Trophoblast cell (in vitro differentiated cells and primary cell): ENCODE data around the gene PRR16.

Experiments
- DNase-seq, 2 donors: peaks; one replicate each; pipeline ENCODE4 v3.0.0-alpha.2; 2016
- H2AFZ ChIP-seq: 2 replicates; pipeline ENCODE4 v1.6.1; 2013; ENCODE audit warnings: low read length, moderate library complexity, mild to moderate bottlenecking; ENCODE audit not compliant: insufficient read depth, poor library complexity
- H2AK5ac ChIP-seq: 2 replicates; pipeline ENCODE4 v1.6.1; 2013; ENCODE audit warnings: mild to moderate bottlenecking, low read length
- H2BK120ac ChIP-seq: 2 replicates; pipeline ENCODE4 v1.6.1; 2013; ENCODE audit warnings: low read length, mild to moderate bottlenecking, moderate library complexity; ENCODE audit not compliant: insufficient read depth, poor library complexity
- H2BK12ac ChIP-seq: 2 replicates; pipeline ENCODE4 v1.6.1; 2013; ENCODE audit warnings: mild to moderate bottlenecking, low read length, moderate library complexity
- H2BK5ac ChIP-seq: 2 replicates; pipeline ENCODE4 v1.6.1; 2013; ENCODE audit warnings: low read length, low read depth, moderate library complexity, mild to moderate bottlenecking; ENCODE audit not compliant: poor library complexity
- H3K14ac ChIP-seq: 2 replicates; pipeline ENCODE4 v1.6.1; 2013; ENCODE audit warnings: mild to moderate bottlenecking, low read length
- H3K18ac ChIP-seq: 2 replicates; pipeline ENCODE4 v1.6.1; 2013; ENCODE audit warnings: mild to moderate bottlenecking, low read length
- H3K23ac ChIP-seq: 2 replicates; pipeline ENCODE4 v1.6.1; 2013; ENCODE audit warnings: low read length
- H3K27ac ChIP-seq: 2 replicates; pipeline ENCODE4 v1.5.1; 2013; ENCODE audit warnings: low read depth, mild to moderate bottlenecking, inconsistent platforms, low read length, moderate library complexity
- H3K27me3 ChIP-seq: 2 replicates; pipeline ENCODE4 v1.6.1; 2013; ENCODE audit warnings: inconsistent platforms, mild to moderate bottlenecking, low read length, moderate library complexity; ENCODE audit not compliant: insufficient read depth
- H3K36me3 ChIP-seq, 2 experiments: 1 replicate in 1 of 2; 2 replicates in 1 of 2; pipeline ENCODE4 v1.6.1; 2013; ENCODE audit warnings: low read length in 2 of 2, mild to moderate bottlenecking in 2 of 2, moderate library complexity in 1 of 2; ENCODE audit not compliant: insufficient read depth in 2 of 2, control insufficient read depth in 1 of 2
- H3K4ac ChIP-seq: 2 replicates; pipeline ENCODE4 v1.6.1; 2013; ENCODE audit warnings: low read depth, mild to moderate bottlenecking, low read length, moderate library complexity
- H3K4me1 ChIP-seq, 2 experiments: 1 replicate in 1 of 2; 2 replicates in 1 of 2; pipeline ENCODE4 v1.6.1; 2013; ENCODE audit warnings: low read length in 2 of 2, mild to moderate bottlenecking in 2 of 2, moderate library complexity in 1 of 2; ENCODE audit not compliant: insufficient read depth in 2 of 2, control insufficient read depth in 1 of 2
- H3K4me2 ChIP-seq: 2 replicates; pipeline ENCODE4 v1.6.1; 2013; ENCODE audit warnings: inconsistent platforms, mild to moderate bottlenecking, low read length, moderate library complexity
- H3K4me3 ChIP-seq: 2 replicates; pipeline ENCODE4 v1.5.1; 2013; ENCODE audit warnings: mild to moderate bottlenecking, low read depth, low read length, inconsistent platforms
- H3K79me1 ChIP-seq: one replicate; pipeline ENCODE4 v1.6.1; 2013; ENCODE audit warnings: low read length
- H3K79me2 ChIP-seq: 2 replicates; pipeline ENCODE4 v1.6.1; 2013; ENCODE audit warnings: low read length, mild to moderate bottlenecking; ENCODE audit not compliant: control insufficient read depth, insufficient read depth, poor library complexity
- H3K9ac ChIP-seq: 2 replicates; pipeline ENCODE4 v1.6.1; 2013; ENCODE audit warnings: mild to moderate bottlenecking, low read length
- H3K9me3 ChIP-seq: 2 replicates; pipeline ENCODE4 v1.6.1; 2013; ENCODE audit warnings: low read depth, mild to moderate bottlenecking, control low read depth, inconsistent platforms, low read length; ENCODE audit not compliant: insufficient read depth
- H4K12ac ChIP-seq: 2 replicates; pipeline ENCODE4 v1.6.1; 2013; ENCODE audit warnings: low read depth, mild to moderate bottlenecking, low read length, moderate library complexity
- H4K8ac ChIP-seq: 2 replicates; pipeline ENCODE4 v1.6.1; 2013; ENCODE audit warnings: low read depth, mild to moderate bottlenecking, low read length, moderate library complexity
- H4K91ac ChIP-seq: one replicate; pipeline ENCODE4 v1.6.1; 2013; ENCODE audit warnings: low read depth, mild to moderate bottlenecking, low read length, moderate library complexity
- WGBS: extraction: QIAGEN DNeasy Blood & Tissue Kit; methylation state at CpG from one replicate; pipeline ENCODE4 v1.1.7; 2013; ENCODE audit warnings: missing lambda C conversion rate; ENCODE audit not compliant: insufficient read length, insufficient coverage; ENCODE audit errors: extremely low coverage; 5-methylcytosine and 5-hydroxymethylcytosine counted together

PRR16 gene

DNA sequence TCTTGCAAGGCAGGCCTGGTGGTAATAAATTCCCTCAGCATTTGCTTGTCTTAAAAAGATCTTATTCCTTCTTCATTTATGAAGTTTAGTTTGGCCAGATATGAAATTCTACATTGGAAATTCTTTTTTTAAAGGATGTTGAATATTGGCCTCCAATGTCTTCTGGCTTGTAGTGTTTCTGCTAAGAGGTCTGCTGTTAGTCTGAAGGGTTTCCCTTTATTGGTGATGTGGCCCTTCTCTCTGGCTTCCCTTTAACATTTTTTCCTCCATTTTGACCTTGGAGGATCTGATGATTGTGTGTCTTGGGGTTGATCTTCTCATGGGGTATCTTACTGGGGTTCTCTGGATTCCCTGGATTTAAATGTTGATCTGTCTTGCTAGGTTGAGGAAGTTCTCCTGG, 33.5 kb upstream of the PRR16 start:
- Histone ChIP-seq H3K18ac (no peak overlapping the region), H3K4ac (no peak overlapping the region), H3K27ac (no peak overlapping the region), H3K9me3 (peaks cover 3% of the 10 kb centered on the region), H3K27me3 (no peaks in the 10 kb centered on the region), H3K36me3 (no peaks in the 10 kb centered on the region), H2BK120ac (no peak overlapping the region), H3K4me1 (no peaks in the 10 kb centered on the region), H3K4me2 (no peak overlapping the region), H3K4me3 (no peak overlapping the region), H4K8ac (no peak overlapping the region), H3K79me2 (no peaks in the 10 kb centered on the region), H3K14ac (no peak overlapping the region), H3K9ac (no peak overlapping the region), H2AK5ac (no peak overlapping the region), H2AFZ (no peak overlapping the region), H3K23ac (no peak overlapping the region), H4K12ac (no peak overlapping the region), H3K79me1 (no peaks in the 10 kb centered on the region), H2BK12ac (no peak overlapping the region), H4K91ac (no peak overlapping the region), H2BK5ac (no peak overlapping the region)
- no peak for DNase-seq

- H3K79me2 ChIP-seq: no peaks in the 10 kb centered on the region
- no peaks in the 10 kb centered on the region for H3K4me1 ChIP-seq
- no peak overlapping the region for H3K4me3 ChIP-seq
- no peak overlapping the region for H3K14ac ChIP-seq
- H3K9ac ChIP-seq: no peak overlapping the region
- H3K36me3 ChIP-seq: no peaks in the 10 kb centered on the region
- H3K27me3 ChIP-seq: no peaks in the 10 kb centered on the region
- H4K91ac ChIP-seq: no peak overlapping the region
- no peak overlapping the region for H4K12ac ChIP-seq
- no peak overlapping the region for H3K18ac ChIP-seq
- no peaks in the 10 kb centered on the region for H3K79me1 ChIP-seq
- no peak overlapping the region for H3K23ac ChIP-seq
- H2BK120ac ChIP-seq: no peak overlapping the region
- H3K4ac ChIP-seq: no peak overlapping the region
- peaks cover 3% of the 10 kb centered on the region for H3K9me3 ChIP-seq
- H3K27ac ChIP-seq: no peak overlapping the region
- no peak overlapping the region for H2AFZ ChIP-seq
- DNase-seq: no peak
- H4K8ac ChIP-seq: no peak overlapping the region
- no peak overlapping the region for H2BK5ac ChIP-seq
- no peak overlapping the region for H2BK12ac ChIP-seq
- H3K4me2 ChIP-seq: no peak overlapping the region
- no peak overlapping the region for H2AK5ac ChIP-seq
These were observed 31.2 kb upstream of the PRR16 start for GRCh38 chr5:120432861-120433260.

DNA sequence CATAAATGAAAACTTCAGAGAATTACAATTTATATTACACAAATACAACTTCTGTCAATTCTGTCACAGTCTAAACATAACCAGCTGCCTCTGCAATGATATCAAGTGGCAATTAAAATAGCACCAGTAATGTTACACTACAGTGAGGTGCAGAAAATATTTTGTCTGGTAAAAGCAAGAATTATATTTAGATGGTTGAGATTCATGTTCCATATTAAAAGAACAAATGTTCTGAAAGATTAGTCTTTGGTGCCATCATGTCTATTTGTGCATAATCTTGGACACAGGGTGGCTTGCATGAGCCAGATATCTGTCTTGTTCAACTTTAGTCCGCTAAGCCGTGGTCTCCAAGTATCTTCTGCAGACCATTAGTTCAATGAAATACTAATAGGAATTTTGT, 29.0 kb upstream of the PRR16 start:
- no peak overlapping the region for H2BK12ac ChIP-seq
- no peaks in the 10 kb centered on the region for H3K36me3 ChIP-seq
- no peak overlapping the region for H2AFZ ChIP-seq
- no CpG with 5 or more reads among the region's 2 CpGs for whole genome bisulfite sequencing
- H3K23ac ChIP-seq: no peak overlapping the region
- H3K4me1 ChIP-seq: no peaks in the 10 kb centered on the region
- H3K9me3 ChIP-seq: peaks cover 3% of the 10 kb centered on the region
- no peak overlapping the region for H3K4ac ChIP-seq
- no peak overlapping the region for H3K4me2 ChIP-seq
- H3K79me2 ChIP-seq: no peaks in the 10 kb centered on the region
- no peak overlapping the region for H2BK120ac ChIP-seq
- H2AK5ac ChIP-seq: no peak overlapping the region
- no peaks in the 10 kb centered on the region for H3K27me3 ChIP-seq
- no peak for DNase-seq
- H3K14ac ChIP-seq: no peak overlapping the region
- H4K91ac ChIP-seq: no peak overlapping the region
- H3K4me3 ChIP-seq: no peak overlapping the region
- H3K18ac ChIP-seq: no peak overlapping the region
- H2BK5ac ChIP-seq: no peak overlapping the region
- H4K8ac ChIP-seq: no peak overlapping the region
- no peak overlapping the region for H3K9ac ChIP-seq
- no peaks in the 10 kb centered on the region for H3K79me1 ChIP-seq
- no peak overlapping the region for H3K27ac ChIP-seq
- no peak overlapping the region for H4K12ac ChIP-seq

- Histone ChIP-seq H3K18ac (no peak overlapping the region), H4K12ac (no peak overlapping the region), H3K4me3 (no peak overlapping the region), H2BK12ac (no peak overlapping the region), H3K36me3 (no peaks in the 10 kb centered on the region), H4K91ac (no peak overlapping the region), H3K23ac (no peak overlapping the region), H3K4me2 (no peak overlapping the region), H2AK5ac (no peak overlapping the region), H2AFZ (no peak overlapping the region), H3K79me2 (no peaks in the 10 kb centered on the region), H3K9ac (no peak overlapping the region), H3K9me3 (peaks cover 3% of the 10 kb centered on the region), H3K79me1 (no peaks in the 10 kb centered on the region), H3K4ac (no peak overlapping the region), H3K4me1 (no peaks in the 10 kb centered on the region), H3K14ac (no peak overlapping the region), H2BK120ac (no peak overlapping the region), H3K27me3 (no peaks in the 10 kb centered on the region), H4K8ac (no peak overlapping the region), H2BK5ac (no peak overlapping the region), H3K27ac (no peak overlapping the region)
- WGBS: no CpG with 5 or more reads among the region's 1 CpG
- DNase-seq: no peak
These were observed 27.1 kb upstream of the PRR16 start for GRCh38 chr5:120436996-120437395.

- Histone ChIP-seq H3K4me3 (no peak overlapping the region), H3K23ac (no peak overlapping the region), H3K36me3 (no peaks in the 10 kb centered on the region), H2BK12ac (no peak overlapping the region), H2AFZ (no peak overlapping the region), H2BK5ac (no peak overlapping the region), H3K27me3 (no peaks in the 10 kb centered on the region), H4K91ac (no peak overlapping the region), H3K4me2 (no peak overlapping the region), H2BK120ac (no peak overlapping the region), H3K14ac (no peak overlapping the region), H3K18ac (no peak overlapping the region), H3K27ac (no peak overlapping the region), H3K9ac (no peak overlapping the region), H3K4ac (no peak overlapping the region), H4K12ac (no peak overlapping the region), H4K8ac (no peak overlapping the region), H2AK5ac (no peak overlapping the region), H3K79me2 (no peaks in the 10 kb centered on the region), H3K79me1 (no peaks in the 10 kb centered on the region), H3K9me3 (no peaks in the 10 kb centered on the region), H3K4me1 (no peaks in the 10 kb centered on the region)
- DNase-seq: no peak
- WGBS: no CpG with 5 or more reads among the region's 3 CpGs
These were observed 21.4 kb upstream of the PRR16 start for GRCh38 chr5:120442694-120443093.
